GM18526 (cell line): ENCODE measurements around the gene FAM227B.
A peak's percentile ranks its signal among the peaks of the same experiment; 100 is the strongest.

Experiments used
- POLR2A ChIP-seq: IDR thresholded peaks from 3 replicates; pipeline ENCODE4 v1.6.1; 2011; ENCODE audit not compliant: insufficient read length; ENCODE audit errors: extremely low read depth

FAM227B gene, protein sequence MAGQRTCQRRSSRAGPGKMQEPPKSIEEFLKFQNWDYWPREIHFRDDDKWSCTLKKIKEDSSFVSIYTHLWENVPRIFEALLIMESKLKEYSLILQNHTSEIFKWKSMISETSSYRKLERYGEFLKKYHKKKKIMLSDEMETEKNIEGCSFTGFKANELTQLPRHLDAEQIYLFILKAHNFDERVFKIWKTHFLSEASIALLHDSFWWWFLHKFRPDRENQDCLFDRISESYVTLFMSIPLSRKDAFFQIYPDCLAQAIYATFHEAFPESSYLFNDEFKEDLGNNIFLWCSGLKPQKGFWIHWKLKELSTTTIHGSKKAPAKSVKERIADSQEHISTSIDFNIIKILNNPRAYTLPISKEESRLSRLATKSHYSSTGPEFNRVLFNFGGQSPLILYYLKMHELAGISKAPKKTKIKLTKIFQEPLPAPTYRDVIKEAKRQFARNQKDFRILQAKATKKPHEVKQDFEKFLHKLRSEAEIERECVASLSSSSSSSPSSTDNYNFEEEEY

DNA sequence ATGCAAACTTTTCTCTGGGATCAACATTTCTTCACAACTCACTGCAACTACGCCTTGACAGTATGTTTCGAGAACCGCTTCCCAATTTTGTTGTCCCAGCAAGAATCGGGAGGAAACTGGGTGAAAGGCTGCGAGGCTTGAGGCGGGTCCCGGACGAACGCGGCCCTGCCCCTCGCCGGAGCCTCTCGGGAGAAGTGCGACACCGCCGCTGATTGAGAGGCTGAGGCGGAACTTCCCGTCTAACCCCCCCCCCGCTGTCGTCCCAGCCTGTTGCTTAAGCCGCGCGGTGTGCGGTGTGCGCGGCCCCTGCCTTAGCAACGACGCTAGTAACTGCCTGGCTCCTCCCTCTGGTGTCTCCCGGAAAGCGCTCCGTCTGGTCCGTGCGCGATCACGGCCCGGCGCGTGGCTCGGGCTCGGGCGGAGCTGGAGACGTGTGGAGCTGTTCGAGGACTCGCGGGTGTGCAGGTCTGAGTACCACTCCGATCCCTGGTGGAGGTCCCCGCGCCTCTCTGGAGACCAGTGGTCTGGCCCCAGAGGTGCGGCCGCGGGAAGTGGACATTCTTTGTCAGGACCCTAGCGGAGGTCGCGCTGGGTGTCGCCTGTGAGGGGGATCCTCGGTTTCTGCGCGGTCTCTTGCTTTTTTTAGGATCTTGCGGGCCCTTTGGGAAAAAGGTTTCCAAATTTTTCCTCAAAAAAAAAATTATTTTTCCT, at the start of gene FAM227B, which contains the start of gene DTWD1:
FAM227B (minus strand) TSS at position 161 of the 711 bp plus-strand sequence. CDS start 5,647 bp downstream, outside the sequence.
DTWD1 (plus strand) TSS at position 391 of the 711 bp plus-strand sequence. CDS start 4,120 bp downstream, outside the sequence.
- peak; percentile 88 for TF ChIP-seq POLR2A

DNA sequence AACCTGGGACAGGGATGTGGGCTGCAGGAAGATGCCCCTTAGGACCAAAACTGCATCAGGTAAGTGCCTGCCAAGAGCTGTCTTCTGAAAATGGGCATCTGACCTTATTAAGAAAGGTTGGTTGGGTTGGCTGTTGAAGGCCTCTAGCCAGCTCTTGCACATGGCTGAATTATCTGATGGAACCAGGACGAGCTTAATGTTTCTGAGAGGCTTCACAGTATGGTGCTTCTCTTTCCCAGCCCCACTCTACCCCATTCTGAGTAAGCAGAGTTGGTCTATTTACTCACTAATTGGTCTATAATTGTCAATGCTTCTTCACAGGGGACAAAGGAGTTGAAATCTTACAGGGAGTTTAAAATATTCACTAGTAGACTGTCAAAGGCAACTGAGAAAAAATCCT, 48.7 kb upstream of the FAM227B start:
- TF ChIP-seq POLR2A, result no peak

DNA sequence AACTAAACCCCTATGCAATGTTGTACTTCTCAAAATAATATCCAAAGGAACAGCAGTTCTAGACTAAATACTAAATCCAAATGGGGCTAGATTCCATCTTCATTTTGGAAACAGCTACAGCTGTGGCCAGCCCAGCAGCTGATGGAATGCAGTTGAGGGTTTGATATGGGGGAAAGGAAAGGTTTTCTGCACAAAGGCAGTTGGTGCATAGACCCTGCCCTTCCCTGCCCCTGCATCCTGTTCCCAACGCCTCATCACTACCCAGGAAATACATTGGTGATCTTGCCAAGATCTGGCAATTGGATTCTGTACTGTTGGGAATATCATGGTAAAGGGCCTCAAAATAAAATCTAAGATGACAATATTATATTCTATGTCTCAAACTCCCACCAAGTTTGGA, 44.1 kb upstream of the FAM227B start:
- TF ChIP-seq POLR2A, result no peak

DNA sequence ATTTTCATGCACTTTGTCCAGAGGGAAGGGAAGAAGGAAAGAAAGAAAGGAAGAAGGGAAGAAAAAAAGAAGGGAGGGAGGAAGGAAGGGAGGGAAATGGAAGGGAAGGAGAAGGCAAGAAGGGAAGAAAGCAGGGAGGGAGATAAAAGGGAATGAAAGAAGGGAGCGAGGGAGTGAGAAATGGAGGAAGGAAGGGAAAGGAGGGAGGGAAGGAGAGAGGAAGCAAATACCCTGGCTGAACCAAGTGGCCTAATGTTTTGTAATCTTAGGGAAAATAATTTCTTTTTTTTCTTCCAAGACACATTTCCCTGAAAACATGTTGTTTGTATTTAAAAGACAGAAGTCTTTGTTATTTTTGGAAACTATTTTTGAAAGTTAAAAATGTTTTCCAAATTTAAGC, 36.1 kb upstream of the FAM227B start:
- TF ChIP-seq POLR2A, result no peak

DNA sequence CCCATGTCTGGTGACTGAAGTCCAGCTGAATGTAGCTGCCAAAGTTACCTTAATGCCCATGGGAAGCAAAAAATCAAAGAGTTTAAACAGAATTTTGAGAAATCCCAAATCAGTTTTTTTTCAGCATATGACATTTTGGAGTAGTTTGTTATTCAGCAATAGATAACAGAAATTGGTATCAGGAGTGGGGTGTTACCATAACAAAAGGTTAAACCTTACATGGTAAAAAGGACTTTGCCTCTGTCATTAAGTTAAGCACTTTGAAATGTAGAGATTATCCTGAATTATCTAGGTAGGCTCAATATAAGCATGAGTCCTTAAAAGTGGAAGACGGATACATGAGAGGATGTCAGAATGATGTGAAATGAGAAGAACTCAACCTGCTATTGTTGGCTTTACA, 32.3 kb upstream of the FAM227B start:
- no peak for TF ChIP-seq POLR2A

DNA sequence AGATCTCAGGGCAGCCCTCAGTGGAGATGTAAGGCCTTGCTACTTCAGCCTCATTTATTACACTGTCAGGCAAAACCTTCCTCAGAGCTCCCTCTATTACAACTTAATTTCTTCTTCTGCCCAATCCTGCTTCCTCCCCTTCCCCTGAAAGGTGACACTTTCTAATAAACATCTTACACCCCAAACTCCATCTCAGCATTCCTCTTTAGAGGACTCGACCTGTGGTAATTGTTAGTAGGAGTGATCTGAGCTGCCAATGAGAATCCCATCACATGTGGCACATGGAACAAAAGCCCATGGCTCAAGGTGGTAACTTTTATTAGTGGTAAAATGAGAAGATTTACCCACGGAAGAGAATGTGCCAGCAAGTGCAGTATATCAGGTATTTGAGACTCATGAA, 30.1 kb upstream of the FAM227B start:
- no peak for TF ChIP-seq POLR2A

DNA sequence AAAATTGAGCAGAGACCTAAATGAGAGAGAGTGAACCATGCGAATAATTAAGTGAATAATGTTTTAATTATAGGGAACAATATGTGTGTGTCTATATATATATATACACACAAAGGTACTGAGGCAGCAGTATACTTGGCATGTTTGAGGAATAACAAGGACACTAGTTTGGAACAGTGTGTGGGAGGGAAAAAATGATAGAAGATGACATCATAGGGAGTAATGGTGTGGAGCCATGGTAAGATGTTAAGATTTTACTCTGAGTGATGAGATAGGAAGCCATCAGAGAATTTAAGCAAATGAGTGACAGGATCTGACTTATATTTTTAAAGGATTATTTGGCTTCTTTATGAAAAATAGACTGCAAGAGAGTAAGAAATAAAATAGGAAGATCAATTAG, 29.4 kb upstream of the FAM227B start:
- no peak for TF ChIP-seq POLR2A

DNA sequence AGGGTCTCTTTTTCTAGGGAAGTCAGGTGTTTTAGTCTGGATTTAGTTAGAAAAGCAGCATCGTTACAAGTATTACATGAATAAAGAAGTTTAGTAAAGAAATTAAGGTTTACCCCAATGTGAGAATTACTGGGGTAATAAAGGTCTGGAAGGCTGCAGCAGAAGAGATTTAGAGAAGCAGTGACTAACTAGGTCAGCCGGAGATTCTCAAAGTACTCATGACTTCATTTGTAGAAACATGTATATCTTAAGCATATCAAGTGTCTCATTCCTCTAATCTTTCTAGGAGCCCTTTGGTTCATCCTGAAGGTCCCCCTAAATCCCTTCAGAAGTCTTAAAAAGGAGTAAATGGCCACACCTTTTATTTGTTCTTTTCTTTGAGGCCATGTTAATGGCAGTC, 26.3 kb upstream of the FAM227B start:
- no peak for TF ChIP-seq POLR2A

DNA sequence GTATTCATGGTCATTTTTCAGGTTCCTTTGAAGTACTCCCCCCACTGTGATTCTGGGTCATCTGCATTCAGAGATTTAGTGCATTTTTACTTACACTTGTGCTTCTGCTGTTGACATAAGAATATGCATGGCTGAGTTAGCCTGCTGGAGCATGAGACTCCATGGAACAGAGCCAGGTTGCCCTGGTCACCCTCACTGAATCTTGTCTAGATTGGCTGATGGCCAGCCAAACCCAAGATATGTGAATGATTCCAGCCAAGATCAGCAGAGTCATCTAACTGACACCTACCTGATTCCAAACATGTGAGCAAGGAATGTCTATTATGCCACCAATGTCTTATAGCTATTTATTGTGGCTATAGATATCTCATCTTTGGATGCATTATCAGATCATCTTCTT, 25.3 kb upstream of the FAM227B start:
- TF ChIP-seq POLR2A, result no peak

DNA sequence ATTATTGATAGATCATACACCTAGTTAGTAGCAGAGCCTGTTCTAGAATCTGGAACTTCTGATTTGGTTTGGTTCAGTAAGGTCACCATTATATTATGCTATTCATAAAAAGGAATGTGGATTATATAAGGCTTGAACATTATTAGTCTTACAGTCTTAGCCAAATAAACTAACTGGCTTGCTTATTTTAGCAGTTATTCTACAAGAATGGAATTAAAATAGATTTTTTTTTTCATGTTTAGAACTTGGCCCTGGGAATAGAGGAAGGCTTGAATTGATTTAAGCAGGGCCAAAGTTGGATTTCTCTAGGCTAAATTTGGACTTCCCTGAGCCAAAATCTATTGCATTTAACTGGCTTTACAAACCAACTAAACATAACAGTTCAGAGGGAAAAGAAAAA, 24.7 kb upstream of the FAM227B start:
- no peak for TF ChIP-seq POLR2A

DNA sequence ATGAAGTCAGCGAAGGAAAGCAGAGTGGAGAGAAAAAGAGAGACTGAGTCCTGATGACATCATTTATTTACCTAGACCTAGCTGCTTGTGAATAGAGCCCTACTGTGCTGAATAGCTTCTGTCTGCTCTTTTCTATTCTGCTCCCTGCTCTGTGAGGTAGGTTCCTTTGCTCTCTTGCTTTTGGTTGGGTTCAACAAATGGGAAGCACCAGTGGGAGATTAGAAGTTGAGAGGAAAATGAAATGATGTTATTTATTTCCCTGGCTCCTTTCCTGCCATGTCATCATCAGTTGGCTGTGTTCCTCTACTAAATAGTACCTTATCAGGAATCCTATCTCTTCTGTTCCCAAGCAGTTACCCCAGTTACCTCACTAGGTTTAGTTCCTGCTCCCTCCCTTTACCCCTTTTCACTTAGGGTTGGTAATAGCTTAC, 23.8 kb upstream of the FAM227B start:
- TF ChIP-seq POLR2A, result no peak

DNA sequence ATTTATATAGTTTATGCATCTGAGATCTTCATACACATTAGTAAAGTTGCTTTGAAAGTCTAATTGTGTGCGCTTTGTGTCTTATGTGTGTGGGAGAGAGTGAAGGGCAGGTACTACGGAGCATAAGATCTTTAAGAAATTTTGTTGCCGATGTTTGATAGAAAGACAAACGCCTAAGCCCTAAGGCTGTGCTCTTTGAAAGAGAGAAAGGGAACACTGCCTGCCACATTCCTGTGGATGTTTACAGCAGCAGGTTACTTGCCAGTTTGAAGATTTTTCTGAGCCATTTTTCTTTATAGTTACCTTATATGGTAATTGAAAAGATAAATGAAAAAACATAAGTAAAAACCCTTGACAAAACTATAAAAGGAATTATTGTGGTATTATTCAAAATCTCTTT, 17.2 kb upstream of the FAM227B start:
- no peak for TF ChIP-seq POLR2A

DNA sequence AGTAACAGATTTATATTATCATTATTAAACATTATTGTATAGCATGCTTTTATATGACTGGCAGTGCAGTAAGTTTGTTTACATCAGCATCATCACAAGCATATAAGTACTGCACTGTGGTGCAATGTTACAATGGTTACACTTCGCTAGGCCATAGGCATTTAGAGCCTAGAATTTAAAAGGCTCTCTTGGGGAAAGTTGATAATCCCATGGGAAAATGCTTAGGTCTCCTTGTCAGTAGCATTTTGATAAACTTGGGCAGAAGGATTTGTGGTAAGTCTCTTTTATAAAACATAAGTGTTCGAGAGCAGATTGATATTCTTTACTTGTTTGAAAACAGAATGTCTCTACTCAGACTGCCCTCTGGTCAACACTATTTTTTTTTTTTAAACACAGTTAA, 7.8 kb upstream of the FAM227B start:
- no peak for TF ChIP-seq POLR2A

DNA sequence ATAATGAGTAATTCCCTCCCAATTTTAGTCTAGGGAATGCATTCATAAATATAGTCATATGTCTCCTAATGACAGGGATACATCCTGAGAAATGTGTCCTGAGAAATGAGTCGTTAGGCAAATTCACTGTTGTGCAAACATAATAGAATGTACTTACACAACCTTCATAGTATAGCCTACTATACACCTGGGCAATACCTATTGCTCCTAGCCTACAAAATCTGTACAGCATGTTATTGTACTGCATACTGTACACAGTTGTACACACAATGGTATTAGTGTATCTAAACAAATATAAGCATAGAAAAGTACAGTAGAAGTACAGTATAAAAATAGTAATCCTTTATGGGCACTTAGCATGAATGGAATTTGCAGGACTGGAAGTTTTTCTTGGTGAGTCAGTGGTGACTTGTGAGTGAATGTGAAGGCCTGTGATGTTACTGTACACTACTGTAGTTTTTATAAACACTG, 6.8 kb upstream of the FAM227B start:
- no peak for TF ChIP-seq POLR2A

DNA sequence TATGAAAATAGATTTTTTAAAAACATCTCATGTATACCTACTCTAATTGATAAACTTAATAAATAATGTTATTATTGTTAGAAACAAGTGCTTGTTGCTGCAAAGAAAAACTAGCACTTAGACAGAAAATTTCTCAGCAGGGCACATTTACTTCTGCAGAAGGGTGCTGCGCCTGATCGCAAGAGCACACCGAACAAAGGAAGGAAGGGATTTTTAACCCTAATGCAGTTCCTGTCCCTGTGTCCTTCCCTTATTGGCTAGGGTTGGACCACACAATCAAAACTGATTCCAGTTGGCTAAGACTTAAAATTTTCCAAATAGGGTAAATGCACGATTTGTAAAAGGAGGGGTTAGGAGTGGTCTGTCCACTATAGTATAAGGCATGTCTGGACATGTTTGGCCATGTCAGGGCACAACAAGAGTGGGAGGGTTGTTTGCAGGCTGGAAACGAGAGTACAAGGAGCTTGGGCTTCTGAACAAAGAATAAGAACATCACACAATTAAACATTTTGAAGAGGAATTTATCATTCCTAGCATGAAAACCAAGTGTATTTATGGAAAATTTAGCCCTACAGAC, 4.9 kb upstream of the FAM227B start:
- no peak for TF ChIP-seq POLR2A

DNA sequence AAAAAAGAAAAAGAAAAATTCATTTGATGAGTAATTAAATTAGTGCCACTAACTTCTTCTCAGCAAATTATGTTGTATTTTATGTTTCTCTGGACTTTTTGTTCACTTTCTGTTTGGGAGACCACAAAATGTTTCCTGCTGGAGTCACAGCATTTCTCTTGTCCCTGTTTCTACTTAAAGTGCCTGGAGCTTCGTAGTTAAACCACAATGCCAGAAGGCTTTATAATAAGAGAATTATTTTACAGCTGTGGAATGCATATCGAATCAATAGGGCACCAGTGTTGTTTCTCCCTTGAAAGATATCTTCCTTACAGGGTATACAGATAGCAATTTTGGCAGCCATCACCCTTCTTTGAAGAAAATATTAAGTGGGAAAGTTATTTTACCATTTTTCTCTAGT, 3.4 kb upstream of the FAM227B start:
- TF ChIP-seq POLR2A, result no peak
